Esophagus muscularis mucosa (tissue), 2 donors: Measurements from ENCODE around the gene TAOK1.

ENCODE experiments used
- POLR2A ChIP-seq: fragments of 450-650 bp; IDR thresholded peaks from one replicate; pipeline ENCODE4 v1.6.1; 2017; ENCODE audit warnings: antibody characterized with exemption, moderate library complexity, mild to moderate bottlenecking, low read depth
- POLR2AphosphoS5 ChIP-seq, 2 donors: sonication (generic); formaldehyde crosslinking; IDR thresholded peaks; one replicate each; pipeline ENCODE4 v1.6.1; 2017; ENCODE audit warnings: antibody characterized with exemption in 2 of 2

- TF ChIP-seq POLR2A (no peak), POLR2AphosphoS5 (IDR thresholded peaks at IDR 0.05) (no peak)
These were observed 44.4 kb downstream of the TAOK1 start for GRCh38 chr17:29434550-29434949.
